Measurements from ENCODE around the gene SCN3B. TPM values are rescaled to one million over a fixed set of nuclear protein-coding genes. Genes with fewer than 3 reads are reported as not detected.

The SCN3B gene
- total RNA-seq, 1 donor from 2014 or later = 3.2 TPM

DNA sequence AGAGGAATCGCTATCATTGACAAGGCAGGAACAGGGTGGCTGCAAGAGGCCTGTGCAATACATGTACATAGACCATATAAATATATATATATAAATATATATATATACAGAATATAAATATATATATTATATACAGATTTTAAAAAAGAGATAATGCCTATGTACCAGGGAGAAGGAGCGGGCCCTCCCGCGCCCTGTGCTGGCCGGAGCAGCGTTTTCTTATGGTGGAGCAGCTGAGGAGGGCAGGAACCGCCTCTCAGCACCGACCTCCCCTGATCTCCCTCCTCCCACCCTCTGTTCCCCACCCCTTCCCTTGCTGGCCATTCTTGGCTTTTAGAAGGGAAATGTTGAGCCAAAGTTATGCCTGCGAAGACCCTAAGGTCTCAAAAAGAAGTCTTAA, 31.8 kb downstream of the SCN3B start:
- H3K36me3 ChIP-seq = no peaks in the 10 kb centered on the region
- DNase-seq (ENCODE audit: extremely low spot score in 2 of 2) = no peak
- H3K27me3 ChIP-seq = no peaks in the 10 kb centered on the region
- no peak overlapping the region for H3K27ac ChIP-seq
- H3K4me1 ChIP-seq = no peaks in the 10 kb centered on the region
- TF ChIP-seq POLR2A (IDR thresholded peaks at IDR 0.05) (no peak), POLR2AphosphoS5 (IDR thresholded peaks at IDR 0.05; ENCODE audit: insufficient read depth in 1 of 2, low read depth in 1 of 2) (no peak)
- TF ChIP-seq, protein P1, sequence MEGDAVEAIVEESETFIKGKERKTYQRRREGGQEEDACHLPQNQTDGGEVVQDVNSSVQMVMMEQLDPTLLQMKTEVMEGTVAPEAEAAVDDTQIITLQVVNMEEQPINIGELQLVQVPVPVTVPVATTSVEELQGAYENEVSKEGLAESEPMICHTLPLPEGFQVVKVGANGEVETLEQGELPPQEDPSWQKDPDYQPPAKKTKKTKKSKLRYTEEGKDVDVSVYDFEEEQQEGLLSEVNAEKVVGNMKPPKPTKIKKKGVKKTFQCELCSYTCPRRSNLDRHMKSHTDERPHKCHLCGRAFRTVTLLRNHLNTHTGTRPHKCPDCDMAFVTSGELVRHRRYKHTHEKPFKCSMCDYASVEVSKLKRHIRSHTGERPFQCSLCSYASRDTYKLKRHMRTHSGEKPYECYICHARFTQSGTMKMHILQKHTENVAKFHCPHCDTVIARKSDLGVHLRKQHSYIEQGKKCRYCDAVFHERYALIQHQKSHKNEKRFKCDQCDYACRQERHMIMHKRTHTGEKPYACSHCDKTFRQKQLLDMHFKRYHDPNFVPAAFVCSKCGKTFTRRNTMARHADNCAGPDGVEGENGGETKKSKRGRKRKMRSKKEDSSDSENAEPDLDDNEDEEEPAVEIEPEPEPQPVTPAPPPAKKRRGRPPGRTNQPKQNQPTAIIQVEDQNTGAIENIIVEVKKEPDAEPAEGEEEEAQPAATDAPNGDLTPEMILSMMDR (IDR thresholded peaks at IDR 0.05) = no peak
- no peak overlapping the region for H3K4me3 ChIP-seq
- no peaks in the 10 kb centered on the region for H3K9me3 ChIP-seq
- intact Hi-C loops (cut with DNase I) = no loop called here

DNA sequence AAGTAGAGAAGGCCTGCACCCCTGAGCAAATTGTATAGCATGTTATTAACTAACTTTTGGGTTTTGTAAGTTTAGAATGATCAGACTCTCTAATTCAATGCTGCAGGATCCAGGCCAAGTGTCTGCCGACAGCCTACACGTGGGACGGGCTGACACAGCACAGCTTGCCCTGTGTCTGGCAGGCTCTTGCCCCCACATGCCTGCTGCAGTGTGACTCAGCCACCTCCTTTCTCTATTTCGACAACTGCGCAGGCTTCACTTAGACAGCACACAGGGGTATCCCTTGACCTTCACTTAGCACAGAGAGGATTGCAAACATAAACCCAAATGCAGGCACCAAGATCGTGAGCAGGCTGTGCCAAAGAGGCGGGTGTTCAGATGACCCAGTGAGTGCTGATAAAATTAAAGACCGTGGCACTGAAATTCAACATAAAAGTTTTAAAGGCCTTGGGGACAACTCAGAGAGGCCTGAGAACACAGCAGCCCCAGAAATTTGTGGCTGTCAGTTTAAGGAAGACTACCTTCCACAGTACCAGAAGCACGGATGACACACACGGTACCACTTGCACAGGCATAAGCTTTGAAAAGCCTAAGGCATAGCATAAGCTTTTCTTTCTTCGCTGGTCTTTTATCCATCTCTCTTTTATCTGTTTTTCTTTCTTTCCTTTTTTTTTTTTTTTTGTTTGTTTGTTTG, 37.8 kb downstream of the SCN3B start:
- no peaks in the 10 kb centered on the region for H3K36me3 ChIP-seq
- no peaks in the 10 kb centered on the region for H3K27me3 ChIP-seq
- TF ChIP-seq POLR2AphosphoS5 (IDR thresholded peaks at IDR 0.05; ENCODE audit: insufficient read depth in 1 of 2, low read depth in 1 of 2) (peak; percentile 45 to 67), POLR2A (IDR thresholded peaks at IDR 0.05) (no peak)
- H3K4me3 ChIP-seq = no peak overlapping the region
- H3K4me1 ChIP-seq = peaks cover 14% of the 10 kb centered on the region
- peak overlapping the region; percentile 54 for H3K27ac ChIP-seq
- no peak for DNase-seq (ENCODE audit: extremely low spot score in 2 of 2)
- no peaks in the 10 kb centered on the region for H3K9me3 ChIP-seq
- intact Hi-C loops (cut with DNase I) = no loop called here

DNA sequence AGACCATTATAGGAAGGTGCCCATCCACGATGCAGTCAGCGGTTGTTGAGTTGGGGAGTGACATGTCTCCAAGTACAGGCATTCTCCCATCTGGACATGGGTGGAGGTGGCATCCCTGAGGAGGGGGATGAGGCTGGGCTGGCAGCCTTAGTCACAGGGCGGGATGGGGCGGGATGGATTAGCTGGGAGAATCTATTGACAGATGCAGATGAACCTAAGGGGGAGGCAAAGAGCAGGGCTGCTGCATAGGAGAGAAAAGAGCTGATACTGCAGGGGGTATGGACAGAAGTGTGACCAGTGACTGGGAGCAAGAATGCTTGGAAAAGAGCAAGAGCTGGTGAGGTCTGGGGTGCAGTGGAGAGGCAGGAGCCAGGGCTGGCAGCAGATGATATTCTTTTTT, 42.7 kb downstream of the SCN3B start:
- Histone ChIP-seq H3K27ac (no peak overlapping the region), H3K36me3 (no peaks in the 10 kb centered on the region), H3K4me3 (no peak overlapping the region), H3K4me1 (peaks cover 11% of the 10 kb centered on the region), H3K9me3 (no peaks in the 10 kb centered on the region), H3K27me3 (no peaks in the 10 kb centered on the region)
- DNase-seq (ENCODE audit: extremely low spot score in 2 of 2) = no peak
- no peak for TF ChIP-seq POLR2AphosphoS5 (IDR thresholded peaks at IDR 0.05; ENCODE audit: insufficient read depth in 1 of 2, low read depth in 1 of 2)
- TF ChIP-seq POLR2A (IDR thresholded peaks at IDR 0.05) = no peak
- TF ChIP-seq, protein P1 (IDR thresholded peaks at IDR 0.05) = no peak
- intact Hi-C loops (cut with DNase I) = no loop called here

DNA sequence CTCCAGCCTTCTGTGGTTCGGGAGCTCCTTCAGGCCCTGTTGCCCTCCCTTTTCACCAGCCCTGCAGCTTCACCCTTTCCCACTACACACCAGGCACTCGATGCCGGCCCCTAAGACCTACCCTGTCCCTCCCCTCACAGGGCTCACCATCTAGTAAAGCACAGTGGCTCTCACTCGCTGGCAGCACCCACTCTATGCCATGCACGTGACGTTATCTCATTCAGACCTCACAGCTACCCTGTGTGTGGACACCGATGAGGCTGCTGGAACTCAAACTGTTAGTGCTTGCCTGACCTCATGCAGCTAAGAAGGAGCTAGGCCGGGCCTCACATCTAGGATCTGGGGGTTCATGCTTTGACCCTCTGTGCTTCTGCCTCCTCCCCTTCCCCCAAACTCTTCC, 45.5 kb downstream of the SCN3B start:
- Histone ChIP-seq H3K36me3 (no peaks in the 10 kb centered on the region), H3K27me3 (no peaks in the 10 kb centered on the region), H3K4me3 (no peak overlapping the region), H3K4me1 (no peaks in the 10 kb centered on the region), H3K9me3 (no peaks in the 10 kb centered on the region), H3K27ac (no peak overlapping the region)
- TF ChIP-seq, protein P1 (IDR thresholded peaks at IDR 0.05) = no peak
- TF ChIP-seq POLR2A (IDR thresholded peaks at IDR 0.05) (no peak), POLR2AphosphoS5 (IDR thresholded peaks at IDR 0.05; ENCODE audit: insufficient read depth in 1 of 2, low read depth in 1 of 2) (no peak)
- DNase-seq (ENCODE audit: extremely low spot score in 2 of 2) = no peak
- intact Hi-C loops (cut with DNase I) = no loop called here

DNA sequence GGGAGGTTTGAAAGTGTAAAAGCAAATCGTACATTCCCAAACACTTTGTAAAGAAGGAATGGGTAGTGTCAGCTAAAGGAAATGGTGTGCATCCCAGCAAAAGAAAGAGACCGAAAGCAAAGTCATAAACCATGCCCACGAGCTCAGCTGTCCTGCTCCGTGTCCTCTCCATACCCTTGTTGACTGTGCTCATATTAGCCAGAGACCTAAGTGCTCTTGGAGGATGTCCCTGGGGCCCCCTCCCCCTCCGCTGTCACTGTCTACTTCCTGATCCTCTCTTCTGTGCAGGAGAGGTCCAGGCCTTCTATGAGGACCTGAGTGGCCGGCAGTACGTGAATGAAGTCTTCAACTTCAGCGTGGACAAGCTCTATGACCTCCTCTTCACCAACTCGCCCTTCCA, 46.1 kb downstream of the SCN3B start:
- Histone ChIP-seq H3K27ac (no peak overlapping the region), H3K27me3 (no peaks in the 10 kb centered on the region), H3K4me3 (no peak overlapping the region), H3K9me3 (no peaks in the 10 kb centered on the region), H3K4me1 (no peaks in the 10 kb centered on the region), H3K36me3 (no peaks in the 10 kb centered on the region)
- no peak for DNase-seq (ENCODE audit: extremely low spot score in 2 of 2)
- TF ChIP-seq, protein P1 (IDR thresholded peaks at IDR 0.05) = no peak
- no peak for TF ChIP-seq POLR2A (IDR thresholded peaks at IDR 0.05)
- intact Hi-C loops (cut with DNase I) = no loop called here

All from vagina (tissue), 2 donors.